Measurements from ENCODE around the gene IL17B. TPM values are rescaled to one million over a fixed set of nuclear protein-coding genes. Genes with fewer than 3 reads are reported as not detected.

IL17B gene
- total RNA-seq, 1 experiment from 2014 or later, result not detected

GRCh38 chr5:149326611-149327010 is 52.5 kb downstream of the IL17B start:
- Histone ChIP-seq H3K4me1 (ENCODE audit: low read length) (no peaks in the 10 kb centered on the region), H3K27me3 (ENCODE audit: low read length) (no peaks in the 10 kb centered on the region), H3K9me2 (replicated peaks; ENCODE audit: insufficient read depth, low read length) (no peaks in the 10 kb centered on the region), H3K4me3 (ENCODE audit: low read length) (no peak overlapping the region), H3K9me3 (ENCODE audit: low read length) (no peaks in the 10 kb centered on the region), H3K36me3 (ENCODE audit: insufficient read depth, low read length) (no peaks in the 10 kb centered on the region), H3K79me2 (ENCODE audit: low read length) (no peaks in the 10 kb centered on the region), H4K20me1 (ENCODE audit: insufficient read depth, low read depth, low read length) (no peaks in the 10 kb centered on the region), H3K4me2 (ENCODE audit: low read depth, low read length, poor library complexity, severe bottlenecking) (no peak overlapping the region), H2AFZ (ENCODE audit: low read length) (no peak overlapping the region), H3K9ac (ENCODE audit: low read length) (no peak overlapping the region), H3K27ac (ENCODE audit: low read length) (no peak overlapping the region)
- no peak for DNase-seq

- H3K79me2 ChIP-seq (ENCODE audit: low read length), result no peaks in the 10 kb centered on the region
- no peaks in the 10 kb centered on the region for H3K9me3 ChIP-seq (ENCODE audit: low read length)
- H4K20me1 ChIP-seq (ENCODE audit: insufficient read depth, low read depth, low read length), result no peaks in the 10 kb centered on the region
- no peaks in the 10 kb centered on the region for H3K4me1 ChIP-seq (ENCODE audit: low read length)
- H3K36me3 ChIP-seq (ENCODE audit: insufficient read depth, low read length), result no peaks in the 10 kb centered on the region
- no peaks in the 10 kb centered on the region for H3K9me2 ChIP-seq (replicated peaks; ENCODE audit: insufficient read depth, low read length)
- no peak overlapping the region for H3K9ac ChIP-seq (ENCODE audit: low read length)
- no peak overlapping the region for H3K4me2 ChIP-seq (ENCODE audit: low read depth, low read length, poor library complexity, severe bottlenecking)
- DNase-seq, result no peak
- no peak overlapping the region for H2AFZ ChIP-seq (ENCODE audit: low read length)
- H3K4me3 ChIP-seq (ENCODE audit: low read length), result no peak overlapping the region
- no peaks in the 10 kb centered on the region for H3K27me3 ChIP-seq (ENCODE audit: low read length)
- no peak overlapping the region for H3K27ac ChIP-seq (ENCODE audit: low read length)
These were observed 53.2 kb downstream of the IL17B start for GRCh38 chr5:149325894-149326293.

- Histone ChIP-seq H3K27me3 (ENCODE audit: low read length) (no peaks in the 10 kb centered on the region), H3K9ac (ENCODE audit: low read length) (no peak overlapping the region), H3K27ac (ENCODE audit: low read length) (no peak overlapping the region), H3K36me3 (ENCODE audit: insufficient read depth, low read length) (no peaks in the 10 kb centered on the region), H3K4me3 (ENCODE audit: low read length) (no peak overlapping the region), H3K9me2 (replicated peaks; ENCODE audit: insufficient read depth, low read length) (no peaks in the 10 kb centered on the region), H3K4me1 (ENCODE audit: low read length) (no peaks in the 10 kb centered on the region), H4K20me1 (ENCODE audit: insufficient read depth, low read depth, low read length) (no peaks in the 10 kb centered on the region), H3K4me2 (ENCODE audit: low read depth, low read length, poor library complexity, severe bottlenecking) (no peak overlapping the region), H3K79me2 (ENCODE audit: low read length) (no peaks in the 10 kb centered on the region), H2AFZ (ENCODE audit: low read length) (no peak overlapping the region), H3K9me3 (ENCODE audit: low read length) (no peaks in the 10 kb centered on the region)
- no peak for DNase-seq
These were observed 53.8 kb downstream of the IL17B start for GRCh38 chr5:149325166-149325735.

- Histone ChIP-seq H3K4me1 (ENCODE audit: low read length) (no peaks in the 10 kb centered on the region), H3K4me2 (ENCODE audit: low read depth, low read length, poor library complexity, severe bottlenecking) (no peak overlapping the region), H2AFZ (ENCODE audit: low read length) (no peak overlapping the region), H3K27me3 (ENCODE audit: low read length) (no peaks in the 10 kb centered on the region), H3K79me2 (ENCODE audit: low read length) (no peaks in the 10 kb centered on the region), H3K9me3 (ENCODE audit: low read length) (no peaks in the 10 kb centered on the region), H3K9ac (ENCODE audit: low read length) (no peak overlapping the region), H4K20me1 (ENCODE audit: insufficient read depth, low read depth, low read length) (no peaks in the 10 kb centered on the region), H3K27ac (ENCODE audit: low read length) (no peak overlapping the region), H3K36me3 (ENCODE audit: insufficient read depth, low read length) (no peaks in the 10 kb centered on the region), H3K9me2 (replicated peaks; ENCODE audit: insufficient read depth, low read length) (no peaks in the 10 kb centered on the region), H3K4me3 (ENCODE audit: low read length) (no peak overlapping the region)
- DNase-seq, result no peak
These were observed 54.5 kb downstream of the IL17B start for GRCh38 chr5:149324641-149325040.

Other genes starting within 250 kb of the IL17B start
- not detected in 2 replicates for gene ABLIM3, start 237.8 kb downstream of the IL17B start, total RNA-seq (2014; rRNA removed; shearing (Covaris generic); ENCODE audit: low replicate concordance)
- gene AFAP1L1, start 107.4 kb downstream of the IL17B start, total RNA-seq (2014; rRNA removed; shearing (Covaris generic); ENCODE audit: low replicate concordance), result 1.6 TPM in 1 of 2 replicates, not detected in the other
- gene GRPEL2, start 33.8 kb downstream of the IL17B start, total RNA-seq (2014; rRNA removed; shearing (Covaris generic); ENCODE audit: low replicate concordance), result 16.3 and 22.0 TPM in 2 replicates
- gene PCYOX1L, start 21.2 kb downstream of the IL17B start, total RNA-seq (2014; rRNA removed; shearing (Covaris generic); ENCODE audit: low replicate concordance), result 18.4 and 51.6 TPM in 2 replicates
- gene CSNK1A1, start 172.1 kb upstream of the IL17B start, total RNA-seq (2014; rRNA removed; shearing (Covaris generic); ENCODE audit: low replicate concordance), result 193 and 274 TPM in 2 replicates
- 17.0 and 30.0 TPM in 2 replicates for gene ARHGEF37, start 202.2 kb upstream of the IL17B start, total RNA-seq (2014; rRNA removed; shearing (Covaris generic); ENCODE audit: low replicate concordance)